K562 (cell line): ENCODE results near the gene CNNM3. TPM values are rescaled to one million over a fixed set of nuclear protein-coding genes. Genes with fewer than 3 reads are reported as not detected.

Experiments
- FUS ChIP-seq: fragments of 200-400 bp; formaldehyde crosslinking; optimal IDR thresholded peaks from 2 replicates; pipeline ENCODE3; 2017; ENCODE audit warnings: low read depth, low read length
- NCOA6 ChIP-seq: fragments of 450-650 bp; IDR thresholded peaks from 2 replicates; pipeline ENCODE4 v1.6.1; 2017; ENCODE audit warnings: mild to moderate bottlenecking
- NFXL1 ChIP-seq: fragments of 450-650 bp; formaldehyde crosslinking; IDR thresholded peaks from 2 replicates; pipeline ENCODE4 v1.4.0; 2021; ENCODE audit warnings: mild to moderate bottlenecking
- RBM22 ChIP-seq: fragments of 200-400 bp; formaldehyde crosslinking; IDR thresholded peaks from 2 replicates; pipeline ENCODE4 v1.6.1; 2018; ENCODE audit warnings: low read length, low read depth; ENCODE audit not compliant: poor library complexity, severe bottlenecking
- RUNX1 ChIP-seq: sonication (generic); IDR thresholded peaks from 2 replicates; pipeline ENCODE4 v1.6.1; 2016; ENCODE audit warnings: antibody characterized with exemption, low read depth
- SIN3A ChIP-seq, 2 experiments: fragments of 150-350 bp in 1 of 2; IDR thresholded peaks; 2 replicates each; pipeline ENCODE4 v1.6.1; 2011 to 2016; ENCODE audit warnings: borderline replicate concordance in 2 of 2, low read depth in 2 of 2, low read length in 2 of 2, mild to moderate bottlenecking in 2 of 2, moderate library complexity in 2 of 2; ENCODE audit not compliant: control insufficient read depth in 1 of 2
- ZNF583 ChIP-seq: fragments of 250-450 bp; sonication (Bioruptor Pico); IDR thresholded peaks from 2 replicates; pipeline ENCODE4 v1.4.0; 2020
- polyA plus RNA-seq, 8 experiments: library from polyadenylated mRNA; depleted of rRNA in 4 of 8; stranded (reverse) in 5 of 8; unstranded in 3 of 8; fragments of >200 nt; fragmentation: Nextera tagmentation in 2 of 8; fragmentation: Illumina TruSeq in 1 of 8; extraction: Ambion mirVana in 2 of 8; extraction: Trizol in 1 of 8; gene quantifications; 2 replicates each; pipeline versions ENCODE4 v1.2.1 to v1.2.3, GENCODE V29; 2011 to 2014; ENCODE audit warnings: inconsistent platforms in 1 of 8, missing spikeins in 1 of 8
- total RNA-seq, 7 experiments: library from RNA; depleted of rRNA in 6 of 7; stranded (reverse); fragments of >200 nt in 6 of 7; fragmentation: Illumina TruSeq in 2 of 7; extraction: Trizol in 2 of 7; gene quantifications; 2 replicates each; pipeline versions ENCODE4 v1.2.1 to v1.2.3, GENCODE V29; 2011 to 2021; ENCODE audit warnings: low replicate concordance in 1 of 7
- TF ChIP-seq, protein P1 (sequence below): sonication (generic); formaldehyde crosslinking; IDR thresholded peaks from 2 replicates; pipeline ENCODE4 v1.8.1; 2023; ENCODE audit warnings: mild to moderate bottlenecking, missing genetic modification reagents
- TF ChIP-seq, protein P2 (sequence below): fragments of 250-450 bp; sonication (Bioruptor Pico); IDR thresholded peaks from 2 replicates; pipeline ENCODE4 v1.4.0; 2020; ENCODE audit warnings: borderline replicate concordance
- TF ChIP-seq, protein P3 (sequence below): fragments of 200-800 bp; sonication (Bioruptor generic); IDR thresholded peaks from 2 replicates; pipeline ENCODE4 v1.6.1; 2016; ENCODE audit warnings: missing genetic modification characterization, missing compliant biosample characterization
- TF ChIP-seq, protein P4 (sequence below): sonication (generic); formaldehyde crosslinking; IDR thresholded peaks from 2 replicates; pipeline ENCODE4 v1.8.1; 2023; ENCODE audit warnings: mild to moderate bottlenecking, missing genetic modification reagents, moderate library complexity
- TF ChIP-seq, protein P5 (sequence below), 3 experiments: fragments of 200-800 bp in 1 of 3; fragments of 250-450 bp in 1 of 3; fragments of 450-650 bp in 1 of 3; sonication (Bioruptor Pico) in 1 of 3; sonication (Bioruptor generic) in 1 of 3; formaldehyde crosslinking in 1 of 3; IDR thresholded peaks; 2 replicates each; pipeline versions ENCODE4 v1.6.1 to v1.8.0; 2016 to 2022; ENCODE audit warnings: mild to moderate bottlenecking in 2 of 3, missing genetic modification characterization in 2 of 3, missing compliant biosample characterization in 1 of 3, moderate library complexity in 1 of 3

Gene CNNM3
- total and polyA plus RNA-seq, 9 of the 15 experiments (the other 6 are each of a cell fraction or from before 2014, with no cell fraction given): 1.4 to 16.9 (median 6.5) TPM

DNA sequence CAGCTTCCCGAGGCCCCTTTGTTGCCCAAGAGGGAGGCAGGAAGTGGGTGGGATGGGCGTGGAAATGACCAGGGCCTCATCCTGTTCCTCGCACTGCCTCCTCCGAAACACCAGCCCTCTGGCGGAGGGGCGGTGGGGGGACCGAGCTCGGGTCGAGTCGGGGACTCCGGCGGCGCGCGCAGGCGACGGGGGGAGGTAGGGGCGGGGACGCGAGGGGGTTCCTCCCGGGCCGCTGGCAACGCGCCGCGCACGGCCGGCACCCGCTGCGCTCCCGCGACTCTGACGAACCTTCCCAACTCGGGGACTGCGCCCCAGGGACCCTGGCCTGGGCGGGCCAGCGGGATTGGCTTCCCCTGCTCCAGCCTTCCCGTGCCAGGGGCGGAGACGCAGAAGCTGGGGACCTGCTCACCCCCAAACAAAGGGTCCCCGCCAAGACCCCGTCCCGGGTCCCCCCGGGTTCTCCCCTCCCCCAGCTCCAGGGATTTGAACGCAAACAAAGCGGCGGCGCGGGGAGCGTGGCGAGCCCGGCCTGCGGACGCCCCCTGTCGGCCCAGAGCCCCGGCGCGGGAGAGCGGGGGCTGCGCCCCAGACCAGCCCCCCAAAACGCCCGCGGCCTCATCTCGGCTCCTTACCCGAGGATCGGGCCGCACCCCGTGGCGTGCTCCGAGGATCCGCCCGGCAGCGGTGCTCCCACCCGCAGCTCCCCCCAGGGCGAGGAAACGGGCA is 52.6 kb downstream of the CNNM3 start (continued):
- TF ChIP-seq NFXL1 (no peak), SIN3A (IDR thresholded peaks at IDR 0.05; ENCODE audit: borderline replicate concordance in 2 of 2, control insufficient read depth in 1 of 2, low read depth in 2 of 2, low read length in 2 of 2) (peak in 1 of 2 experiments; percentile 71; a peak in 2 of 4 replicates), ZNF583 (CRISPR knock-in tag) (no peak), FUS (peak; percentile 31), NCOA6 (no peak), RUNX1 (no peak), RBM22 (peak; percentile 28)
- TF ChIP-seq, protein P1, sequence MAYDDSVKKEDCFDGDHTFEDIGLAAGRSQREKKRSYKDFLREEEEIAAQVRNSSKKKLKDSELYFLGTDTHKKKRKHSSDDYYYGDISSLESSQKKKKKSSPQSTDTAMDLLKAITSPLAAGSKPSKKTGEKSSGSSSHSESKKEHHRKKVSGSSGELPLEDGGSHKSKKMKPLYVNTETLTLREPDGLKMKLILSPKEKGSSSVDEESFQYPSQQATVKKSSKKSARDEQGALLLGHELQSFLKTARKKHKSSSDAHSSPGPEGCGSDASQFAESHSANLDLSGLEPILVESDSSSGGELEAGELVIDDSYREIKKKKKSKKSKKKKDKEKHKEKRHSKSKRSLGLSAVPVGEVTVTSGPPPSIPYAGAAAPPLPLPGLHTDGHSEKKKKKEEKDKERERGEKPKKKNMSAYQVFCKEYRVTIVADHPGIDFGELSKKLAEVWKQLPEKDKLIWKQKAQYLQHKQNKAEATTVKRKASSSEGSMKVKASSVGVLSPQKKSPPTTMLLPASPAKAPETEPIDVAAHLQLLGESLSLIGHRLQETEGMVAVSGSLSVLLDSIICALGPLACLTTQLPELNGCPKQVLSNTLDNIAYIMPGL: peak; percentile 90; the same call in 1 of the 2 replicates
- TF ChIP-seq, protein P2, sequence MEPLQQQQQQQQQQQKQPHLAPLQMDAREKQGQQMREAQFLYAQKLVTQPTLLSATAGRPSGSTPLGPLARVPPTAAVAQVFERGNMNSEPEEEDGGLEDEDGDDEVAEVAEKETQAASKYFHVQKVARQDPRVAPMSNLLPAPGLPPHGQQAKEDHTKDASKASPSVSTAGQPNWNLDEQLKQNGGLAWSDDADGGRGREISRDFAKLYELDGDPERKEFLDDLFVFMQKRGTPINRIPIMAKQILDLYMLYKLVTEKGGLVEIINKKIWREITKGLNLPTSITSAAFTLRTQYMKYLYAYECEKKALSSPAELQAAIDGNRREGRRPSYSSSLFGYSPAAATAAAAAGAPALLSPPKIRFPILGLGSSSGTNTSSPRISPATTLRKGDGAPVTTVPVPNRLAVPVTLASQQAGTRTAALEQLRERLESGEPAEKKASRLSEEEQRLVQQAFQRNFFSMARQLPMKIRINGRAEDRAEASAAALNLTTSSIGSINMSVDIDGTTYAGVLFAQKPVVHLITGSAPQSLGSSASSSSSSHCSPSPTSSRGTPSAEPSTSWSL (CRISPR knock-in tag): no peak
- TF ChIP-seq, protein P3, sequence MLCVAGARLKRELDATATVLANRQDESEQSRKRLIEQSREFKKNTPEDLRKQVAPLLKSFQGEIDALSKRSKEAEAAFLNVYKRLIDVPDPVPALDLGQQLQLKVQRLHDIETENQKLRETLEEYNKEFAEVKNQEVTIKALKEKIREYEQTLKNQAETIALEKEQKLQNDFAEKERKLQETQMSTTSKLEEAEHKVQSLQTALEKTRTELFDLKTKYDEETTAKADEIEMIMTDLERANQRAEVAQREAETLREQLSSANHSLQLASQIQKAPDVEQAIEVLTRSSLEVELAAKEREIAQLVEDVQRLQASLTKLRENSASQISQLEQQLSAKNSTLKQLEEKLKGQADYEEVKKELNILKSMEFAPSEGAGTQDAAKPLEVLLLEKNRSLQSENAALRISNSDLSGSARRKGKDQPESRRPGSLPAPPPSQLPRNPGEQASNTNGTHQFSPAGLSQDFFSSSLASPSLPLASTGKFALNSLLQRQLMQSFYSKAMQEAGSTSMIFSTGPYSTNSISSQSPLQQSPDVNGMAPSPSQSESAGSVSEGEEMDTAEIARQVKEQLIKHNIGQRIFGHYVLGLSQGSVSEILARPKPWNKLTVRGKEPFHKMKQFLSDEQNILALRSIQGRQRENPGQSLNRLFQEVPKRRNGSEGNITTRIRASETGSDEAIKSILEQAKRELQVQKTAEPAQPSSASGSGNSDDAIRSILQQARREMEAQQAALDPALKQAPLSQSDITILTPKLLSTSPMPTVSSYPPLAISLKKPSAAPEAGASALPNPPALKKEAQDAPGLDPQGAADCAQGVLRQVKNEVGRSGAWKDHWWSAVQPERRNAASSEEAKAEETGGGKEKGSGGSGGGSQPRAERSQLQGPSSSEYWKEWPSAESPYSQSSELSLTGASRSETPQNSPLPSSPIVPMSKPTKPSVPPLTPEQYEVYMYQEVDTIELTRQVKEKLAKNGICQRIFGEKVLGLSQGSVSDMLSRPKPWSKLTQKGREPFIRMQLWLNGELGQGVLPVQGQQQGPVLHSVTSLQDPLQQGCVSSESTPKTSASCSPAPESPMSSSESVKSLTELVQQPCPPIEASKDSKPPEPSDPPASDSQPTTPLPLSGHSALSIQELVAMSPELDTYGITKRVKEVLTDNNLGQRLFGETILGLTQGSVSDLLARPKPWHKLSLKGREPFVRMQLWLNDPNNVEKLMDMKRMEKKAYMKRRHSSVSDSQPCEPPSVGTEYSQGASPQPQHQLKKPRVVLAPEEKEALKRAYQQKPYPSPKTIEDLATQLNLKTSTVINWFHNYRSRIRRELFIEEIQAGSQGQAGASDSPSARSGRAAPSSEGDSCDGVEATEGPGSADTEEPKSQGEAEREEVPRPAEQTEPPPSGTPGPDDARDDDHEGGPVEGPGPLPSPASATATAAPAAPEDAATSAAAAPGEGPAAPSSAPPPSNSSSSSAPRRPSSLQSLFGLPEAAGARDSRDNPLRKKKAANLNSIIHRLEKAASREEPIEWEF (CRISPR knock-in tag): no peak
- TF ChIP-seq, protein P4, sequence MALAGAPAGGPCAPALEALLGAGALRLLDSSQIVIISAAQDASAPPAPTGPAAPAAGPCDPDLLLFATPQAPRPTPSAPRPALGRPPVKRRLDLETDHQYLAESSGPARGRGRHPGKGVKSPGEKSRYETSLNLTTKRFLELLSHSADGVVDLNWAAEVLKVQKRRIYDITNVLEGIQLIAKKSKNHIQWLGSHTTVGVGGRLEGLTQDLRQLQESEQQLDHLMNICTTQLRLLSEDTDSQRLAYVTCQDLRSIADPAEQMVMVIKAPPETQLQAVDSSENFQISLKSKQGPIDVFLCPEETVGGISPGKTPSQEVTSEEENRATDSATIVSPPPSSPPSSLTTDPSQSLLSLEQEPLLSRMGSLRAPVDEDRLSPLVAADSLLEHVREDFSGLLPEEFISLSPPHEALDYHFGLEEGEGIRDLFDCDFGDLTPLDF (CRISPR knock-in tag): 0 out of 2 replicates have a peak, but pooled peaks have one; percentile 54
- TF ChIP-seq, protein P5, sequence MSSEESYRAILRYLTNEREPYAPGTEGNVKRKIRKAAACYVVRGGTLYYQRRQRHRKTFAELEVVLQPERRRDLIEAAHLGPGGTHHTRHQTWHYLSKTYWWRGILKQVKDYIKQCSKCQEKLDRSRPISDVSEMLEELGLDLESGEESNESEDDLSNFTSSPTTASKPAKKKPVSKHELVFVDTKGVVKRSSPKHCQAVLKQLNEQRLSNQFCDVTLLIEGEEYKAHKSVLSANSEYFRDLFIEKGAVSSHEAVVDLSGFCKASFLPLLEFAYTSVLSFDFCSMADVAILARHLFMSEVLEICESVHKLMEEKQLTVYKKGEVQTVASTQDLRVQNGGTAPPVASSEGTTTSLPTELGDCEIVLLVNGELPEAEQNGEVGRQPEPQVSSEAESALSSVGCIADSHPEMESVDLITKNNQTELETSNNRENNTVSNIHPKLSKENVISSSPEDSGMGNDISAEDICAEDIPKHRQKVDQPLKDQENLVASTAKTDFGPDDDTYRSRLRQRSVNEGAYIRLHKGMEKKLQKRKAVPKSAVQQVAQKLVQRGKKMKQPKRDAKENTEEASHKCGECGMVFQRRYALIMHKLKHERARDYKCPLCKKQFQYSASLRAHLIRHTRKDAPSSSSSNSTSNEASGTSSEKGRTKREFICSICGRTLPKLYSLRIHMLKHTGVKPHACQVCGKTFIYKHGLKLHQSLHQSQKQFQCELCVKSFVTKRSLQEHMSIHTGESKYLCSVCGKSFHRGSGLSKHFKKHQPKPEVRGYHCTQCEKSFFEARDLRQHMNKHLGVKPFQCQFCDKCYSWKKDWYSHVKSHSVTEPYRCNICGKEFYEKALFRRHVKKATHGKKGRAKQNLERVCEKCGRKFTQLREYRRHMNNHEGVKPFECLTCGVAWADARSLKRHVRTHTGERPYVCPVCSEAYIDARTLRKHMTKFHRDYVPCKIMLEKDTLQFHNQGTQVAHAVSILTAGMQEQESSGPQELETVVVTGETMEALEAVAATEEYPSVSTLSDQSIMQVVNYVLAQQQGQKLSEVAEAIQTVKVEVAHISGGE (CRISPR knock-in tag; IDR thresholded peaks at IDR 0.05): peak in 2 of 3 experiments; percentile 29 to 66; a peak in 2 of 6 replicates
